HepG2 (cell line): Measurements from ENCODE around the gene UCKL1. TPM values are rescaled to one million over a fixed set of nuclear protein-coding genes. Genes with fewer than 3 reads are reported as not detected.

Experiments
- DRAP1 ChIP-seq: IDR thresholded peaks from 2 replicates; pipeline ENCODE4 v1.6.1; 2016; ENCODE audit warnings: missing genetic modification reagents, missing compliant biosample characterization
- FOSL1 ChIP-seq: sonication (generic); formaldehyde crosslinking; IDR thresholded peaks from 2 replicates; pipeline ENCODE4 v1.9.0; 2021; ENCODE audit warnings: missing genetic modification reagents, borderline replicate concordance
- FOXK1 ChIP-seq: sonication (generic); formaldehyde crosslinking; IDR thresholded peaks from 2 replicates; pipeline ENCODE4 v1.4.0; 2020; ENCODE audit warnings: low read depth, missing genetic modification reagents, borderline replicate concordance
- HES4 ChIP-seq: sonication (generic); formaldehyde crosslinking; IDR thresholded peaks from 2 replicates; pipeline ENCODE4 v1.9.0; 2021; ENCODE audit warnings: mild to moderate bottlenecking, missing genetic modification reagents, borderline replicate concordance
- HOXA9 ChIP-seq: sonication (generic); formaldehyde crosslinking; IDR thresholded peaks from 2 replicates; pipeline ENCODE4 v1.8.1; 2022; ENCODE audit warnings: missing genetic modification reagents, mild to moderate bottlenecking, moderate library complexity, borderline replicate concordance
- KDM3A ChIP-seq: IDR thresholded peaks from 2 replicates; pipeline ENCODE4 v1.6.1; 2018; ENCODE audit warnings: low read depth, missing compliant biosample characterization
- KIAA2018 ChIP-seq: sonication (generic); formaldehyde crosslinking; IDR thresholded peaks from 2 replicates; pipeline ENCODE4 v1.5.0; 2020; ENCODE audit warnings: mild to moderate bottlenecking, missing genetic modification reagents, borderline replicate concordance
- PTBP1 ChIP-seq: fragments of 200-400 bp; formaldehyde crosslinking; IDR thresholded peaks from 2 replicates; pipeline ENCODE4 v1.6.1; 2018; ENCODE audit warnings: low read length, low read depth; ENCODE audit not compliant: poor library complexity, severe bottlenecking
- RXRA ChIP-seq: sonication (generic); formaldehyde crosslinking; IDR thresholded peaks from 2 replicates; pipeline ENCODE4 v1.5.1; 2020; ENCODE audit warnings: missing genetic modification reagents
- SMAD3 ChIP-seq: sonication (generic); formaldehyde crosslinking; IDR thresholded peaks from 2 replicates; pipeline ENCODE4 v1.4.0; 2020; ENCODE audit warnings: missing genetic modification reagents
- SOX6 ChIP-seq, 2 experiments: fragments of 450-650 bp in 1 of 2; sonication (generic) in 1 of 2; formaldehyde crosslinking in 1 of 2; IDR thresholded peaks; 2 replicates each; pipeline versions ENCODE4 v1.4.0 to v1.6.1; 2017 to 2020; ENCODE audit warnings: antibody characterized with exemption in 1 of 2, mild to moderate bottlenecking in 1 of 2, missing genetic modification reagents in 1 of 2
- TEF ChIP-seq: sonication (generic); formaldehyde crosslinking; IDR thresholded peaks from 2 replicates; pipeline ENCODE4 v1.5.0; 2020; ENCODE audit warnings: missing genetic modification reagents
- THAP9 ChIP-seq: sonication (generic); formaldehyde crosslinking; IDR thresholded peaks from 2 replicates; pipeline ENCODE4; 2020; ENCODE audit warnings: missing genetic modification reagents, mild to moderate bottlenecking, borderline replicate concordance
- ZNF260 ChIP-seq: sonication (generic); formaldehyde crosslinking; IDR thresholded peaks from 2 replicates; pipeline ENCODE4 v1.4.0; 2020; ENCODE audit warnings: missing genetic modification reagents, low read depth, mild to moderate bottlenecking, borderline replicate concordance
- ZZZ3 ChIP-seq: sonication (generic); formaldehyde crosslinking; IDR thresholded peaks from 2 replicates; pipeline ENCODE4 v1.4.0; 2020; ENCODE audit warnings: missing genetic modification reagents, mild to moderate bottlenecking, borderline replicate concordance
- polyA plus RNA-seq, 8 experiments: library from polyadenylated mRNA; depleted of rRNA in 3 of 8; stranded (reverse) in 7 of 8; unstranded in 1 of 8; fragments of >200 nt; fragmentation: Illumina TruSeq in 4 of 8; extraction: Trizol in 4 of 8; gene quantifications; 2 replicates each; pipeline versions ENCODE4 v1.2.1 to v1.2.3, GENCODE V29; 2011 to 2016; ENCODE audit warnings: low read depth in 4 of 8, missing spikeins in 1 of 8, mixed read lengths in 1 of 8; ENCODE audit not compliant: insufficient read depth in 1 of 8
- total RNA-seq, 5 experiments: library from RNA; depleted of rRNA; stranded (reverse); fragments of >200 nt; fragmentation: Illumina TruSeq; extraction: Trizol; gene quantifications; 2 replicates each; pipeline ENCODE4 v1.2.3, GENCODE V29; 2016; ENCODE audit warnings: low read depth in 1 of 5

The UCKL1 gene
- total and polyA plus RNA-seq, 2 of the 13 experiments (the other 11 are each of a cell fraction or from before 2014, with no cell fraction given): 50.2 to 126 TPM

- TF ChIP-seq TEF (CRISPR knock-in tag): no peak
- no peak for TF ChIP-seq ZNF260 (CRISPR knock-in tag)
- peak; percentile 99 for TF ChIP-seq FOXK1 (CRISPR knock-in tag)
- TF ChIP-seq SOX6 (IDR thresholded peaks at IDR 0.05): no peak
- peak; percentile 91 for TF ChIP-seq SOX6 (CRISPR knock-in tag; IDR thresholded peaks at IDR 0.05)
- peak; percentile 96 for TF ChIP-seq HOXA9
- peak; percentile 92 for TF ChIP-seq DRAP1
- peak; percentile 99 for TF ChIP-seq KDM3A (CRISPR knock-in tag)
- peak; percentile 84 for TF ChIP-seq PTBP1
- TF ChIP-seq RXRA (CRISPR knock-in tag): peak; percentile 94
- no peak for TF ChIP-seq FOSL1 (CRISPR knock-in tag)
- peak; percentile 98 for TF ChIP-seq SMAD3 (CRISPR knock-in tag)
- TF ChIP-seq THAP9: peak; percentile 96
- TF ChIP-seq ZZZ3 (CRISPR knock-in tag): peak; percentile 94; the same call in 1 of the 2 replicates
- TF ChIP-seq HES4 (CRISPR knock-in tag): peak; percentile 97
- no peak for TF ChIP-seq KIAA2018 (CRISPR knock-in tag)
Observed at GRCh38 chr20:63980806-63981728, 24.9 kb upstream of the UCKL1 start, which contains the start of gene PRPF6 (continued).
